Raji (cell line): Measurements from ENCODE around the gene PAX3.

Experiments
- POLR2A ChIP-seq: IDR thresholded peaks from 2 replicates; pipeline ENCODE4 v1.6.1; 2011; ENCODE audit warnings: low read depth, low read length, control low read depth; ENCODE audit not compliant: insufficient read depth

The PAX3 gene

DNA sequence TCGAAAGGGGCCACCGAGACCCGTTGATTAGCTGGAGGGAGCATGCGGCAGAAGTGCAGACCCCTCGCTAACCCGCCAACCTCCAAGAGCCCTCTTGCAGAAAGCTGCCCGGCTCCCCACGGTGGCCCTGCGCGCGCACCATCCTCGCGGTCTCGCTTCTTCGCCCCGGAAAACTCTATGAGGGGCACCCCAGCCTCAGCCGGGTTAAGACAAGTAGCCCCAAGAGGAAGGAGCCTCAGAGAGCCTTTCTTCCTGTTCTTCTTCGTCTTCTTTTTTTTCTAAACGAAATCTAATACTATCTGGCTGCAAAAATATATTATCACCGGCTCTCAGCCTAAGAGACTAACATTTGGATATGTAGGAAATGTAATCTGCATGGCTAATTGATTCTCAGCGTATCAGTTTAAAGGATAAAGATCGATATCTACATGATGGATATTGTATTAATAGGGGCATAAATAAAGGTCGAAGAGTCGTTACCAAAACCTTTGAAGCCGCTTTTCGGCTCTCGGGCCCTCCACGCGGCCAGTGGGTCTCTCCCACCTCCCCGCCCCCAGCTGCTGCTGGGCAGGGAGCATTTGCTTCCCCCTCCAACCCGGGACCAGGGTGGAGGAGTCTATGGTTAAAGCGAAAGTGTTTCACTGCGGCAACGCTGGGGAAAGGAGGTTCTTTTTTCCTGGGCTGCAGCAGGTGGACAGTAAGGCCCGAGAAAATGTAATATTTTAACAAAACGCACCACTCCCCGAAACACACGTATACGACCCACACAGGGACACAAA lies 6.1 kb upstream of the PAX3 start:
- no peak for TF ChIP-seq POLR2A

- no peak for TF ChIP-seq POLR2A
These were observed 5.3 kb upstream of the PAX3 start for GRCh38 chr2:222303828-222304736.

DNA sequence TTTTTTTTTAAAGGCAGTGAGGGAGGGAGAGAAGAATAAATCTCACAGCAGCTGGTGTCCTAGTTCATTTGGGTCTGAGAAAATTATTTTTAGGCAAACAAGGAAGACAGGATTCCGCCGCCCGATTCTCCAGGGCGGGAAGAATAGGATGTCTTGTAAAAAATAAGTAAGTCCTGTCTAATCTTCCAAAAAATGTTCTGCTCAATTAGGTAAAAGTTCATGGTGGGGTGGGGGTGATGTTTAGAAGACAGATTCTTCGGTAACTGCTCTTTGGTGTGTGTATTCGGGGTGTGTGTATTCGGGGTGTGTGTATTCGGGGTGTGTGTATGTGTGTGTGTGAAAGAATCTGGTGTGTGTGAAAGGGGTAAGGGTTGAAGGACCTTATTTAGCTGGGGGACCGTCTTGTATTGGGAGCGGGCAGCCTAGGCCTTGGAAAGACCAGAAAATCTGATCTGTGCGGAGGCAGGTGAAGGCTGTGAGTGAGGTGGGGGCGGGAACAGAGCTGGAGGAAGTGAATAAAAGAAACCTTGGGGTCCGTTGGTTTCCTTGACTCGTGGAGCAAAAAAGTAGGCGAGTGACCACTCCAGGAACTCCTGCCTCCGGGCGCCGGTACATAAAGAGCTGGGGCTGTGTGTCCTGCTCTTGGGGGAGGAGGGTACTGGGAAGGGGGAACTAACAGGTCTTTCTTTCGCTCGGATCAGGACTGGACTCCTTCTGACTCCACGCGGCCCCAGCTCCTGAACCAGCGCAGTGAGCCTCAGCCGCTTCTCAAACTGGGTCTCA lies 4.4 kb upstream of the PAX3 start:
- TF ChIP-seq POLR2A: no peak

GRCh38 chr2:222302178-222303018 lies 3.6 kb upstream of the PAX3 start:
- no peak for TF ChIP-seq POLR2A

GRCh38 chr2:222301796-222302118 lies 3.0 kb upstream of the PAX3 start:
- no peak for TF ChIP-seq POLR2A

- no peak for TF ChIP-seq POLR2A
These were observed 2.4 kb upstream of the PAX3 start for GRCh38 chr2:222301053-222301795.

- TF ChIP-seq POLR2A: no peak
These were observed 1.9 kb upstream of the PAX3 start for GRCh38 chr2:222300726-222301052.

DNA sequence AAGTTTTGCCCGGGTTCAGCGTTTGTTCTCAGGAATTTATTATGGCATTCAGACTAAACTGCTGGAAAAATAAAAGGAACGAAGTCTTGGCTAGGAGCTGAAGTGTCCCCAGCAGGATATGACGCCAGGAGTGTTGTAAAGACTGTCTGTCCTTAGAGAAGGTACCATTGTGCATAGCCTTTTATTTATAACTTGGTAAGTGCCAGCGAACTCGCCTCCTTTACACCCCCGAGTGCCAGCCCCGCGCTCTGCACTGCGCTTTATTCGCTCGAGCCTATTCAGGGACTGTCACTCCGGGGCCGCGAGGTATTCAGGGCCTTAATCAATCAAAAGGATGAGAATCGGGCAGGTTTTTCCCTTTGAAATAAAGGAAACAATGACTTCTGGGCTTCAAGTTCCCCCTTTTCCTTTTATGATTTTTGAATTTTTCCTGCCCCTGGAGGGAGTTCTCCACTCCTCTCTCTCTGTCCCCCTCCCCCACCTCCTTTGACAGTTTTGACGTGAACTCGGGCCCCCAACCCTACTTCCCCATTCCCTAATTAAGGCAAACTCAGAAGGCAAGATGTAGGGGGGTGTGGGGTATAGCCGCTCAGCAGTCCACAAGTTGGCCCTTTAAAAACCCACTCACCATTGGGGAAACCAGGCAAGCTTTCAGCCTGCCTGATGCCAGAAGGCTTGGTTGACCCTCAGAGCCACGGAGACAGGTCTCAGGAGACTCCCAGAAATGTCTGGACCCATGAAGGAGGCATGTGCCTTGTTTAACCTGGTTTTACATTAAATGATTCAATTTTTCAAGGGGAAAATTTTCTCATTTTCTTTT lies 1.3 kb upstream of the PAX3 start:
- TF ChIP-seq POLR2A: no peak

DNA sequence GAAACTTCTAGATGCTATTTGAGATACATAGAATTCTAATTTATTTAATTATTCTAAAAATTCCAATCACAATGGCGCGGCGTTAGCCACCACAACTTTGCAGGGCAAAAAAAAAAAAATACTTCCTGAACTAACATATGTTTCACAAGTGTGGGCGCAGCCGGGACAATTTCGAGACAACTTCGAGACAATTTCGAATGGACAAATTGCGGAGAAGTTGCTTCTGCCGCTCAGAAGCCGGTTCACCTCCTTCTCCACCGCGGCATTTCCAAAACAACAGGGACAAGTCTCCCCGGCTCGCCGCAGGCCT lies 842 bp downstream of the PAX3 start:
- no peak for TF ChIP-seq POLR2A

GRCh38 chr2:222297600-222297935 lies 1.2 kb downstream of the PAX3 start:
- no peak for TF ChIP-seq POLR2A

DNA sequence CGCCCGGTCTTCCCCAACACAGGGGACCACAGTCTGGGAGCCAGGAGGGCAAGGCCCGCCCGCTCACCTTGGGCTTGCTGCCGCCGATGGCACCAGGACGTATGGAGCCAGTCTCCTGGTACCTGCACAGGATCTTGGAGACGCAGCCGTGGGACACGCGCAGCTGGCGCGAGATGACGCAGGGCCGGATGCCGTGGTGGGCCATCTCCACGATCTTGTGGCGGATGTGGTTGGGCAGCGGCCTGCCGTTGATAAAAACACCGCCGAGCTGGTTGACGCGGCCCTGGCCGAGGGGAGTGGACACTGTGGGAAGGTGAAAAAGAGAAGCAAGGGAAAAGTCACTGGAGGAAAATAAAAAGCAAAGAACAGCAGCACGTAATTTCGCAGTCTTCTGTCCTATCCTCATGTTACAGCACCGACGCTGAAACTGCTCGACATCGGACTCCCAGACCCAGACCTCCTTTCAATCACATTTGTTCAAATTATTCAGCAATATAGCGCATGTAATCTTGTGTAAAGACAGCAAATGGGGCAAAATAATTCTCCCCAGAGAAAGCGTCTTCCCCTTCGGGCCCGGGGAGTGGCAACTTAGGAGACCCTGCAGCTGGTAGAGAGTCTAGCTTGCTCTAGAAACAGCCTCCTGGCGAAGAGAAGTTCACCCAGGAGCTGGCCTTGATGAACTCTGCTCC lies 1.7 kb downstream of the PAX3 start:
- TF ChIP-seq POLR2A: no peak

- TF ChIP-seq POLR2A: no peak
These were observed 2.5 kb downstream of the PAX3 start for GRCh38 chr2:222296311-222296741.
